PFSK-1 (cell line): ENCODE measurements around the gene BMAL1.

Experiments
- FOXP2 ChIP-seq: optimal IDR thresholded peaks from 2 replicates; pipeline ENCODE3; 2011; ENCODE audit warnings: borderline replicate concordance, control low read depth, inconsistent platforms; ENCODE audit not compliant: insufficient read depth; ENCODE audit errors: extremely low read length, extremely low read depth
- POLR2AphosphoS5 ChIP-seq: IDR thresholded peaks from 2 replicates; pipeline ENCODE4 v1.6.1; 2012; ENCODE audit warnings: low read depth, mild to moderate bottlenecking, control low read depth, low read length, moderate library complexity
- SIN3A ChIP-seq: IDR thresholded peaks from 2 replicates; pipeline ENCODE4 v1.6.1; 2012; ENCODE audit warnings: mild to moderate bottlenecking, low read length, moderate library complexity, borderline replicate concordance; ENCODE audit not compliant: insufficient read depth
- TAF1 ChIP-seq: IDR thresholded peaks from 2 replicates; pipeline ENCODE4 v1.6.1; 2012; ENCODE audit warnings: low read length, control low read depth, borderline replicate concordance; ENCODE audit not compliant: insufficient read depth

DNA sequence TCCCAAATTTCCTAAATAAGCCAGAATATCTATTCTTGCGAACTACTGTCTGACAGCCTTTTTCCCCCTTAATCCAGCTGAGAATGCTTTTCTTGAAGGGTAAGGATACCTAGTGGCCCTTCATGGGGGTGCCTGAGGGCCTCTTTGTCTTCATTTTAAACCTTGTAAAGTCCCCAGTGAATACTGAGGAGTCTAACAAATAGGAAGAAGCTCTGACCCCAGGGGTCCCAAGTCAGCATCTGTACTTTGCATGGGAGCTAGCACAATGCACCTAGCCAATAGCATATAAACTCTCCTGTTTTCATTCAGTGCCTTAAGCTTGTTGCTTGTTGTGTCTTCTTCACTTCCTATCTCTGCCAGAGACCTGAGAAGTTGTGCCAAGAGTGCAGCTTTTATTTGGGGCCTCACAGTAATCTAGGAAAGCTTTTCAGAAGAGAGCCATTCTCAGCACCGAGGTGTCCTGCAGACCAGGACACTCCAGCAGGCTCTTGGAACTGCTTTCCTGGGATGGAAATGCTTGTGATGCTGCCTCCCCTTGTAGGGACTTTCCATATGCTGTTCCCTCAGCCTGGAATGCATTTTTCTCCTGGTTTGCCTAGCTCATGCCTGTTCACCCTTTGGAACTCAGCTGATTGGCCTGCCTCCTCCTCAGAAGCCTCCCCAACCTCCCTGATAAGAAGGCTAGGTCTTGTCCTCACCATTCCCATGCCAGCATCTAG, 37.2 kb downstream of the BMAL1 start:
- TF ChIP-seq SIN3A (no peak), POLR2AphosphoS5 (no peak), TAF1 (no peak), FOXP2 (no peak)
